ENCODE data around the gene PTPRK.

GRCh38 chr6:128018821-128019220 lies 501.6 kb downstream of the PTPRK start:
- TF ChIP-seq CTCF (IDR thresholded peaks at IDR 0.05) (no peak), POLR2A (IDR thresholded peaks at IDR 0.05) (no peak)
